OCI-LY7 (cell line): ENCODE data around the gene TRABD2B. TPM values are rescaled to one million over a fixed set of nuclear protein-coding genes. Genes with fewer than 3 reads are reported as not detected.

Source experiments
- BruUV-seq: library from RNA; stranded (reverse); fragments of 400-500 nt; replicated peaks from 2 replicates; lab custom pipeline; 2021; lab: Mats Ljungman, UMichigan
- CTCF ChIA-PET: fragments of 300-600 bp; sonication (Branson Sonifier 250); formaldehyde crosslinking; loops from one replicate; lab custom pipeline; 2022; ENCODE audit warnings: antibody characterized with exemption; ENCODE audit not compliant: unreplicated experiment; lab: Charles Lee
- POLR2A ChIA-PET: fragments of 300-600 bp; sonication (Branson Sonifier 250); formaldehyde crosslinking; loops from one replicate; lab custom pipeline; 2022; ENCODE audit warnings: antibody characterized with exemption; lab: Charles Lee
- DNase-seq: peaks from one replicate; pipeline ENCODE4 v3.0.0-alpha.2; 2015; ENCODE audit warnings: low spot score
- H2AFZ ChIP-seq: fragments of 200-600 bp; sonication (generic), shearing (Covaris generic); 2 replicates; pipeline ENCODE4 v1.6.1; 2014; ENCODE audit warnings: mild to moderate bottlenecking, antibody characterized with exemption, low read length, moderate library complexity
- H3K27ac ChIP-seq: fragments of 200-600 bp; sonication (generic); 2 replicates; pipeline ENCODE4 v1.5.1; 2014; ENCODE audit warnings: mixed run types, low read depth, mild to moderate bottlenecking, moderate library complexity, low read length, inconsistent platforms; ENCODE audit not compliant: poor library complexity, severe bottlenecking
- H3K36me3 ChIP-seq: fragments of 200-600 bp; sonication (generic); 2 replicates; pipeline ENCODE4 v1.6.1; 2014; ENCODE audit warnings: mild to moderate bottlenecking, antibody characterized with exemption, low read length, moderate library complexity, mixed read lengths; ENCODE audit not compliant: insufficient read depth
- H3K4me1 ChIP-seq: fragments of 200-600 bp; sonication (generic); 2 replicates; pipeline ENCODE4 v1.5.1; 2014; ENCODE audit warnings: mild to moderate bottlenecking, low read length; ENCODE audit not compliant: insufficient read depth, poor library complexity, severe bottlenecking
- H3K4me2 ChIP-seq: fragments of 200-600 bp; sonication (generic); 2 replicates; pipeline ENCODE4 v1.6.1; 2014; ENCODE audit warnings: mild to moderate bottlenecking, low read length
- H3K4me3 ChIP-seq: fragments of 200-600 bp; sonication (generic); 2 replicates; pipeline ENCODE4 v1.5.1; 2014; ENCODE audit warnings: mild to moderate bottlenecking, low read depth, low read length; ENCODE audit not compliant: poor library complexity, severe bottlenecking
- H3K79me2 ChIP-seq: fragments of 200-600 bp; sonication (generic); 2 replicates; pipeline ENCODE4 v1.6.1; 2016; ENCODE audit warnings: low read depth, mild to moderate bottlenecking, low read length, moderate library complexity, mixed read lengths; ENCODE audit not compliant: insufficient read depth
- H3K9me2 ChIP-seq: fragments of 200-600 bp; sonication (generic); 2 replicates; pipeline ENCODE4 v1.6.1; 2016; ENCODE audit warnings: mild to moderate bottlenecking, low read length, mixed read lengths; ENCODE audit not compliant: insufficient read depth
- H3K9me3 ChIP-seq: fragments of 200-600 bp; sonication (generic); 2 replicates; pipeline ENCODE4 v1.6.1; 2014; ENCODE audit warnings: mild to moderate bottlenecking, mixed run types, low read length, mixed read lengths
- H4K20me1 ChIP-seq: fragments of 200-600 bp; sonication (generic); 2 replicates; pipeline ENCODE4 v1.6.1; 2014; ENCODE audit warnings: mild to moderate bottlenecking, antibody characterized with exemption, low read length, moderate library complexity, mixed read lengths; ENCODE audit not compliant: insufficient read depth
- EZH2phosphoT487 ChIP-seq: fragments of 200-600 bp; sonication (generic); IDR thresholded peaks from 2 replicates; pipeline ENCODE4 v1.6.1; 2018; ENCODE audit warnings: low read depth, borderline replicate concordance, mild to moderate bottlenecking, mixed run types, antibody characterized with exemption, low read length, moderate library complexity, mixed read lengths
- intact Hi-C: fragments of 100-400 bp; cut with micrococcal nuclease; formaldehyde crosslinking; loops from one replicate; pipeline ENCODE4 v1.10.0; 2022; ENCODE audit not compliant: unreplicated experiment
- total RNA-seq, 2 experiments: library from RNA; depleted of rRNA in 1 of 2; stranded (reverse); fragments of >200 nt in 1 of 2; shearing (Covaris generic) in 1 of 2; gene quantifications; 2 replicates each; pipeline ENCODE4 v1.2.3, GENCODE V29; 2014 to 2022
- TF ChIP-seq, protein P1 (sequence below): fragments of 200-600 bp; sonication (generic); conservative IDR thresholded peaks from 2 replicates; pipeline ENCODE4 v1.5.1; 2014; ENCODE audit warnings: mild to moderate bottlenecking, antibody characterized with exemption, low read length, moderate library complexity, mixed read lengths

TRABD2B gene
- total RNA-seq, 2 experiments from 2014 or later, result not detected

DNA sequence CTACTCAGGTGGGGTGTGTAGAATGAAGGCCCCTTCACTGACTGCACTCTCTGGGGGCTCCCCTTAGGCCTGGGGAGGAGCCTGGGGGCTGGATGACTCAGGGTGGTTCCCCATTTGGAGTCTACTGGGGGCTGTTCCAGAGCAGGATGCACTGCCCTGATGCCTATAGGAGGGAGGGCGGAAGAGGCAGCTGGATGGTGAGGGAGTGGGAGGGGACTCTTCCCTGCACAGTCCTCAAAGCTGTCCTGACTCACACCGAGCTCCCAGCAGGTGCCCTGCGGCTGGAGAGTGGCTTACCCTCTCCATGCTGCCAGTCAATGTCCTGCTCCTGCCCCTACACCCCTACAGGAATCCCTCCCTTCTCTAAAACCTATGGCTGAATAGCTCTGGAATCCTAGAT is 204.4 kb downstream of the TRABD2B start:
- Histone ChIP-seq H3K79me2 (no peaks in the 10 kb centered on the region), H2AFZ (no peak overlapping the region), H3K9me2 (no peaks in the 10 kb centered on the region), H3K4me1 (no peaks in the 10 kb centered on the region), H3K36me3 (no peaks in the 10 kb centered on the region), H3K4me3 (no peak overlapping the region), H4K20me1 (no peaks in the 10 kb centered on the region), H3K27ac (no peak overlapping the region), H3K9me3 (no peaks in the 10 kb centered on the region), H3K4me2 (no peak overlapping the region)
- no peak for DNase-seq
- TF ChIP-seq, protein P1, sequence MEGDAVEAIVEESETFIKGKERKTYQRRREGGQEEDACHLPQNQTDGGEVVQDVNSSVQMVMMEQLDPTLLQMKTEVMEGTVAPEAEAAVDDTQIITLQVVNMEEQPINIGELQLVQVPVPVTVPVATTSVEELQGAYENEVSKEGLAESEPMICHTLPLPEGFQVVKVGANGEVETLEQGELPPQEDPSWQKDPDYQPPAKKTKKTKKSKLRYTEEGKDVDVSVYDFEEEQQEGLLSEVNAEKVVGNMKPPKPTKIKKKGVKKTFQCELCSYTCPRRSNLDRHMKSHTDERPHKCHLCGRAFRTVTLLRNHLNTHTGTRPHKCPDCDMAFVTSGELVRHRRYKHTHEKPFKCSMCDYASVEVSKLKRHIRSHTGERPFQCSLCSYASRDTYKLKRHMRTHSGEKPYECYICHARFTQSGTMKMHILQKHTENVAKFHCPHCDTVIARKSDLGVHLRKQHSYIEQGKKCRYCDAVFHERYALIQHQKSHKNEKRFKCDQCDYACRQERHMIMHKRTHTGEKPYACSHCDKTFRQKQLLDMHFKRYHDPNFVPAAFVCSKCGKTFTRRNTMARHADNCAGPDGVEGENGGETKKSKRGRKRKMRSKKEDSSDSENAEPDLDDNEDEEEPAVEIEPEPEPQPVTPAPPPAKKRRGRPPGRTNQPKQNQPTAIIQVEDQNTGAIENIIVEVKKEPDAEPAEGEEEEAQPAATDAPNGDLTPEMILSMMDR, result no peak
- no peak for TF ChIP-seq EZH2phosphoT487
- POLR2A ChIA-PET, result no interaction called here
- no TSS peak for BruUV-seq
- CTCF ChIA-PET, result no interaction called here
- intact Hi-C loops, result no loop called here

GRCh38 chr1:47791879-47792608 is 205.1 kb downstream of the TRABD2B start:
- Histone ChIP-seq H3K36me3 (no peaks in the 10 kb centered on the region), H3K4me3 (no peak overlapping the region), H3K4me2 (no peak overlapping the region), H3K4me1 (no peaks in the 10 kb centered on the region), H2AFZ (no peak overlapping the region), H3K9me3 (no peaks in the 10 kb centered on the region), H3K79me2 (no peaks in the 10 kb centered on the region), H4K20me1 (no peaks in the 10 kb centered on the region), H3K27ac (no peak overlapping the region), H3K9me2 (no peaks in the 10 kb centered on the region)
- ChIA-PET CTCF (no interaction called here), POLR2A (no interaction called here)
- no peak for DNase-seq
- intact Hi-C loops, result no loop called here
- no TSS peak for BruUV-seq
- TF ChIP-seq EZH2phosphoT487, result no peak
- TF ChIP-seq, protein P1, result no peak

GRCh38 chr1:47788761-47789160 is 208.4 kb downstream of the TRABD2B start:
- Histone ChIP-seq H3K4me1 (no peaks in the 10 kb centered on the region), H4K20me1 (no peaks in the 10 kb centered on the region), H2AFZ (no peak overlapping the region), H3K27ac (no peak overlapping the region), H3K4me2 (no peak overlapping the region), H3K79me2 (no peaks in the 10 kb centered on the region), H3K36me3 (no peaks in the 10 kb centered on the region), H3K4me3 (no peak overlapping the region), H3K9me3 (no peaks in the 10 kb centered on the region), H3K9me2 (no peaks in the 10 kb centered on the region)
- DNase-seq, result no peak
- intact Hi-C loops, result no loop called here
- POLR2A ChIA-PET, result no interaction called here
- CTCF ChIA-PET, result no interaction called here
- TF ChIP-seq, protein P1, result no peak
- TF ChIP-seq EZH2phosphoT487, result no peak
- BruUV-seq, result no TSS peak
